Lower leg skin (tissue), 3 donors: Measurements from ENCODE around the gene C2CD3.

Experiments
- POLR2A ChIP-seq, 2 donors: fragments of 450-650 bp; IDR thresholded peaks; one replicate each; pipeline ENCODE4 v1.6.1; 2016 to 2017; ENCODE audit warnings: antibody characterized with exemption in 2 of 2, mild to moderate bottlenecking in 1 of 2, moderate library complexity in 1 of 2
- TF ChIP-seq, protein P1 (sequence below), 3 donors: fragments of 450-650 bp; IDR thresholded peaks; one replicate each; pipeline ENCODE4 v1.5.1; 2016; ENCODE audit warnings: antibody characterized with exemption in 3 of 3, mild to moderate bottlenecking in 3 of 3, moderate library complexity in 2 of 3

DNA sequence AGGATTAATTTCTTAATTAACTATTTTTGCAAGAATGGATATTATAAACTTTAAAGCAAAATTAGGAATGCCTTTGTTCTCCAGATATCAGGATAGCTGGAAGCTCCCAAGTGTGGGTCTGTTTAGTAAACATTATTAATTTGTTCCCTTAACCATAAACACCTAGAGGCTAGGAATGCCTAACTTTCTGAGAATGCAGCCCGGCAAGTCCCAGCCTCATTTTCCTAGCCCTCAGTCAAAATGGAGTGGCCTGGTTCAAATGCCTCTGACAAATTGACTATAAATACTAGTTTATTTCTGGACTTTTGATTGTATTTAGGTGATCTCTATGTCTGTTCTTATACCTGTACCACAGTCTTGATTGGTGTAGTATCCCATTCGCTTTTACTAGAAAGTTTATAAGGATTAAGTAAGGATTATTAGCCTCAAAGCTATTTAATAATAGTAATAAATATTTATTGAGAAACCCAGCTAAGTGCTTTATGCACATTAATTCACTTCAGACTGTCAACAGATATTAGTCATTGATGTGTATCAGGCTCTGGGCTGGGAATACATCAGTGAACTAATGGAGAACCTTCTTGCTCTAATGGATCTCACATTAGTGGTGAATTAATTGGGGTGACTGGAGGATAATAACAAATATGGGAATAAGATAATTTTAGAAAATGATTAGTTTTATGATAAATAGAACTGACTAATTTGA, 26.1 kb upstream of the C2CD3 start:
- TF ChIP-seq, protein P1, sequence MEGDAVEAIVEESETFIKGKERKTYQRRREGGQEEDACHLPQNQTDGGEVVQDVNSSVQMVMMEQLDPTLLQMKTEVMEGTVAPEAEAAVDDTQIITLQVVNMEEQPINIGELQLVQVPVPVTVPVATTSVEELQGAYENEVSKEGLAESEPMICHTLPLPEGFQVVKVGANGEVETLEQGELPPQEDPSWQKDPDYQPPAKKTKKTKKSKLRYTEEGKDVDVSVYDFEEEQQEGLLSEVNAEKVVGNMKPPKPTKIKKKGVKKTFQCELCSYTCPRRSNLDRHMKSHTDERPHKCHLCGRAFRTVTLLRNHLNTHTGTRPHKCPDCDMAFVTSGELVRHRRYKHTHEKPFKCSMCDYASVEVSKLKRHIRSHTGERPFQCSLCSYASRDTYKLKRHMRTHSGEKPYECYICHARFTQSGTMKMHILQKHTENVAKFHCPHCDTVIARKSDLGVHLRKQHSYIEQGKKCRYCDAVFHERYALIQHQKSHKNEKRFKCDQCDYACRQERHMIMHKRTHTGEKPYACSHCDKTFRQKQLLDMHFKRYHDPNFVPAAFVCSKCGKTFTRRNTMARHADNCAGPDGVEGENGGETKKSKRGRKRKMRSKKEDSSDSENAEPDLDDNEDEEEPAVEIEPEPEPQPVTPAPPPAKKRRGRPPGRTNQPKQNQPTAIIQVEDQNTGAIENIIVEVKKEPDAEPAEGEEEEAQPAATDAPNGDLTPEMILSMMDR (IDR thresholded peaks at IDR 0.05): no peak
- no peak for TF ChIP-seq POLR2A (IDR thresholded peaks at IDR 0.05)
